GM18867 (cell line): ENCODE measurements around the gene PRR35.

Experiments
- ATAC-seq: cut with Tn5 transposase; IDR thresholded peaks from one replicate; pipeline ENCODE4 v1.9.1; 2021; ENCODE audit warnings: mild to moderate bottlenecking, moderate library complexity; ENCODE audit not compliant: unreplicated experiment

The PRR35 gene

GRCh38 chr16:527015-527903 lies 32.9 kb upstream of the PRR35 start, which contains the start of gene CAPN15:
Gene CAPN15, plus strand, starts transcription at chr16:527712. Its CDS starts 19,127 bp downstream, at chr16:546839.
- ATAC-seq = peak; percentile 63

GRCh38 chr16:528111-529011 lies 31.8 kb upstream of the PRR35 start:
- ATAC-seq = peak; percentile 8

- ATAC-seq = no peak
Observed at GRCh38 chr16:529012-529575, 31.1 kb upstream of the PRR35 start.

DNA sequence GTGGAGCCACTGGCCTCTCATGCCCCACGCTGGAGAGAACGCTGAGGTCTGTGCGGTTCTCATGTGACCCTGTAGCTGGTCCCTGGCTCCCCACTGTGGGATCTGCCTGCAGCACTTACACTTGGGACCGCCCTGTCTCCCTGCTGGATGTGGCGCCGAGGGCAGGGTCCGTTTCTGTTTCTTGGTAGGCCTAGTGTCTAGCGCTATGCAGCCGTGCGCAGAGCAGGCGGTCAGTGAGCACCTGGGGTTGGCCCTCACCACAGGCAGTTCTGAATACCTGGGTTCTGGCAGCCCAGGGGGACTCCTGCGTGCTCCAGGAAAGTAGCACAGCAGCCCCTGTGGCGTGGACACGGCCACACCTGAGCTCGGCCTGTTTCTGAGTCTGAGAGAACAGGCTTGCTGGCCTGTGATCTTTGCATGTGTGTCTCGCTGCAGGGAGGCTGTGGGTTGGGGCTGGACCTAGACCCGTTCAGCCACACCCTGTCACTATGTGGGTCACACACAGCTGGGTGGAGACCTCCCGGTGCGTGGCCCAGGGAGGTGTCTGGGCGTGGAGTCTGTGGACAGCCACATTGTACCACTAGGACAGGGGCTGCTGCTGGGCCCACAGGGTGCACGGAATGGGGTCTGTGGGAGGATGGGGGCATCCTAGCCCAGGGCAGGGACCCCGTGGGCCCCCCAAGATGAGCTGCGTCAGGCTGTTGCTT lies 29.9 kb upstream of the PRR35 start:
- no peak for ATAC-seq

DNA sequence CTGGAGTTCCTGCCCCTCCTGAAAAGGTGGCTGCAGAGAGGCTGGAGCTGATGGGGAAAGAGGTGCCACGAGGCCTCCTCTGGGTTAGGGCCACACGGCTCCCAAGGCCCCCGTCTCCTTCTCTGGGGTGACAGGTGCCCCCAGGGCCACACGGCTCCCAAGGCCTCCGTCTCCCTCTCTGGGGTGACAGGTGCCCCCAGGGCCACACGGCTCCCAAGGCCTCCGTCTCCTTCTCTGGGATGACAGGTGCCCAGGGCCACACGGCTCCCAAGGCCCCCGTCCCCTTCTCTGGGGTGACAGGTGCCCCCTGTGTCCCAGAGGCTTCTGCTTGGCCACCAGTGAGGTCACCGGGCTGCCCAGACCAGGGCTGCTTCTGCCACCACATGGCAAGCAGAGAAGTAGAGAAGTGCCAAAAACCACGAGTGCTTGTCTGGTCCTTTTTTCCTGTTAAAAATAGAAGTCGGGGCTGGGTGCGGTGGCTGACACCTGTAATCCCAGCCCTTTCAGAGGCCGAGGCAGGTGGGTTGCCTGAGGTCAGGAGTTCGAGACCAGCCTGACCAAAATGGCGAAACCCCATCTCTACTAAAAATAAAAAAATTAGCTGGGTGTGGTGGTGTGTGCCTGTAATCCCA lies 28.6 kb upstream of the PRR35 start:
- no peak for ATAC-seq

- no peak for ATAC-seq
Observed at GRCh38 chr16:533391-534123, 26.6 kb upstream of the PRR35 start.

GRCh38 chr16:534135-534534 lies 26.1 kb upstream of the PRR35 start:
- no peak for ATAC-seq

GRCh38 chr16:534856-535445 lies 25.2 kb upstream of the PRR35 start:
- no peak for ATAC-seq

DNA sequence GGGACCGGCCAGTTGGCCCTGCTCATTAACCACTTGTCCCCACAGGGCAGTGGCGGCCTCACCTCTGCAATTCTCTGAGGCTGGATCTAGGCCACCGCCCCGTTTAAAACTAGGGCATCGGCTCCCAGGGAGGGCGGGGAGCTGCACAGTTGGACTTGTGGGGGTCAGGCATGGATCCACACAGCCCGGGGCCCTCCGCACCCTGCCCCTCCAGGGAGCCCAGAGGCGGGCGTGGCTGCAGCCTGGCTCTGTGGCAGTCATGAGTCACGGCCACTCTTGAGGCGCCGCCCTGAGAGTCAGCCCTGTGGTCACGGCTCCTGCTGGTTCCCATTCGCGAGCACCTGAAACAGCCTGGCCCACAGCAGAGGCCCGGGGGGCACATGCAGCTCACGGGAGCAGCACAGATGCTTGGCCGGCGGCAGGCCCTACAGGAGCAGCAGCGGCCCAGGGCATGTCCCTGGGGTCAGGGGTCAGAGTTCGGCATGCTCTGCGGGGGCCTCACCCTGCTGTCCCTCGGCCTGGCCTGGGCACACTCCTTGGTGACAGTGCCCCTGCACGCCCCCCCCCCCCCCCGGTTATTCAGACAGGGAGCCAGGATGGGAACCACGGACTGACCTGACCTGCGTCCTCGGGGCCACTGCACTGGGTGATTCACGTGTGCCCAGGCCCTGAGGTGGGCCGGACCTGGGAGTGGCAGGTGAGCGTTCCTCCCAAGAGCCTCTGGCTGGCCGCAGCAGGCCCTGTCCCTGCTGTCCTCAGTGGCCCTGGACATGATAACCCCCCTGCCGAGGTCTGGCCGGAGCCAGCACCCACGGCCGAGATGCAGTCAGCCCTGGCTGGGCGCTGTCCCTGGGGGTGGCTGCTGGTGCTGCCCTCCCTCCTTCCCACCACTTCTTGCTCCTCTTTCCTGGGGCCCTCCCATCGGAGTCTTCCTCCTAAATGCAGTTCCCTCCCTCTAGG lies 24.5 kb upstream of the PRR35 start:
- no peak for ATAC-seq

GRCh38 chr16:536746-537145 lies 23.4 kb upstream of the PRR35 start:
- no peak for ATAC-seq

DNA sequence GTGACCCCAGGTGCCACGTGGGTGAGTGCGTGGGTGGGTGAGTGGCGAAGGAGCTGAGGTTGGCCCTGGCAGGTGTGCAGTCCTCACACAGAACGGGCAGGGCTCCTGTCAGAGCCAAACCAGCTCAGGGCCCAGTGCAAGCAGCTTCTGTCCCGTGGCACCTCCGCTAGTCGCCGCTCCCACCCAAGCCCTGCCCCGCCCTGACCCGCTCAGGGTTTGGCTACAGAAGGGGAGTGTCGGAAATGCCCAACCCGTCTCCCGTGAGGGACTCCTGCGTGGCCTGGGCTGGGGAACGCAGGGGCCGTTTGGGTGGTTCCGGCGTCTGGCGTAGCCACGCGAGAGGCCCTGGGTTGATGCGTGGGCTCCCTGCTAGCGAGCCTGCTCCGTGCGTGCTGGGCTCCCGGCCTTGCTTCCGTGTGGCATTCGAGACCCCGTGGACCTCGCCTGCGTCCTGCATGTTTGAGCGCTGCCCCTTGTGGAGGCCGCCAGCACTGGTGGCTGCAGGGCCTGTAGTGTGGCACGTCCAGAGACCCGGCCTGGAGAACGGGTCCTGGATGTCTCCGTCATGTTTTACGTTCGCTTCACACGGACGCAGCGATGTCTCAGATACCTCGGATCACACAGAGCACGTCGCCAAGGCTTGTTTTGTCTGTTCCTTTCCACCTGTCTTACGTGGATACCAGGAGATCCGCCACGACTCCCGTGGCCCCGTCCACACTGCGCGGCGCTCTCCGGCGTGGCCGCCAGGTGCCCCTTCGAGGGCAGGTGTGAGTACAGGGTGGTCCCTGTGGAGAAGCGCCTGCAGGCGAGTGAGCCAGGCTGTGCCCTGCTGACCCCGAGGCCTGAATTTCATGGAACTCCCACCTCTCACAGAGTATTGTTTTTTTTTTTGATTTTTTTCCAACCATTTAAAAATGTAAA lies 22.5 kb upstream of the PRR35 start:
- no peak for ATAC-seq

DNA sequence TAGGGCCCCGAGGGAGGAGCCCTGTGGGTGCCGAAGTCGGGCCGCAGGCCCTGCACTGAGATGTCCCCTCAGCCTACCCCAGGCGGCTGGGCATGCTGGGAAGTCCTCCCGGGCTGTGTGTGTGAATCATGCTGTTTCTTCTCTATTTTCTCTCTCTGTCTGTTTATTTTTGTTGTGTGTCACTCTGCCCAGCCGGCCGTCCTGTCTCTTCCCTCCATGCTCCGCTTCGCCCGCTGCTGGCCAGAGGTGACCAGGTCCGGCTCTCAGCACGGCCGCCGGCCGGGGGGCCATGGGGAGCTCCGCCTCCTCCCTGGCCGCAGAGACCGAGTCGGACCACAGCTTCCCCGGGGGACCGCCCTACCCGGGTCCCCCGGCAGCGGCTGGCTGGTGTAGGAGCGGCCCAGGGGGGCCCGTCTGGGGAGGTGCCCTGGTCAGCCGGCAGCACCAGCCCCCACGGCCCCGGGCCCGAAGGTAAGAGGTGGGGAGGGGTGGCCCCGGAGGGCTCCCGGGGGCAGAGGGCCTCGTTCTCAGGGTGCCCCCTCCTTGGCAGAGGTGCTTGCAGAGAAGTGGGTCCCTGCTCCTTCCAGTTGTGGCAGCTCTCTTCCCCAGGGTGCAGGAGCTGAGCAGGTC lies 20.2 kb upstream of the PRR35 start:
- ATAC-seq = no peak

DNA sequence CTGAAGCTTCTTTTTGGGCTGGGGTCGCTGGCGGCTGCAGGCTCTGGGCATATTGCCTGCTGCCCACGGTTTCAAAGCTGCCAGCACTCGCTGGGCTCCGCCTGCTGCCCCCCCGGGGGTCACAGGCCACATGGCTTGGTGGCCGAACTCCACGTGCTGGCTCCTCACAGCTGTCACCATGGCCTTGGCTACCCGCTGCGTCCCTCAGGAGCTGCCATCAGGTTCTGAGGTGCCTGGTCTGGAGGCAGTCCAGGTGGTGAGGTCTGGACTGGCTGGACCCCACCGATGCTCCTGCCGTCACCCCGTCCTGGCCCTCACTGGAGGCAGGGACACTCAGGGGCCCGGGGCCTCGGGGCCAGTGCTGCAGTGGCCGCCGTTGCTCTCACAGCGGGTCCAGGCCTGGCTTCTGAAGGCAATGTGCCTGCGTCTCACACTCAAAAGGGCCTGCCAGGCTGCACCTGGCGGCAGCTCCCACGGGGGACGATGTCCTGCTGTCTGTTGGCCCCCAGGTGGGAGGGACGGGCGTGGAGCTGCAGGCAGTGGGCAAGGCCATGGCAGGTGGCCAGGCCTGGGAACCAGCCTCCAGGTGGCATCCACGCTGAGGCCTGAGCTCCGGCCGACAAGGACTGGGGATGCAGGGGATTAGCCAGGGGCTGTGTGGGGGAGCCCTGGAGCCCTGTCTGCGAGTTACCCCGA lies 19.4 kb upstream of the PRR35 start:
- no peak for ATAC-seq

DNA sequence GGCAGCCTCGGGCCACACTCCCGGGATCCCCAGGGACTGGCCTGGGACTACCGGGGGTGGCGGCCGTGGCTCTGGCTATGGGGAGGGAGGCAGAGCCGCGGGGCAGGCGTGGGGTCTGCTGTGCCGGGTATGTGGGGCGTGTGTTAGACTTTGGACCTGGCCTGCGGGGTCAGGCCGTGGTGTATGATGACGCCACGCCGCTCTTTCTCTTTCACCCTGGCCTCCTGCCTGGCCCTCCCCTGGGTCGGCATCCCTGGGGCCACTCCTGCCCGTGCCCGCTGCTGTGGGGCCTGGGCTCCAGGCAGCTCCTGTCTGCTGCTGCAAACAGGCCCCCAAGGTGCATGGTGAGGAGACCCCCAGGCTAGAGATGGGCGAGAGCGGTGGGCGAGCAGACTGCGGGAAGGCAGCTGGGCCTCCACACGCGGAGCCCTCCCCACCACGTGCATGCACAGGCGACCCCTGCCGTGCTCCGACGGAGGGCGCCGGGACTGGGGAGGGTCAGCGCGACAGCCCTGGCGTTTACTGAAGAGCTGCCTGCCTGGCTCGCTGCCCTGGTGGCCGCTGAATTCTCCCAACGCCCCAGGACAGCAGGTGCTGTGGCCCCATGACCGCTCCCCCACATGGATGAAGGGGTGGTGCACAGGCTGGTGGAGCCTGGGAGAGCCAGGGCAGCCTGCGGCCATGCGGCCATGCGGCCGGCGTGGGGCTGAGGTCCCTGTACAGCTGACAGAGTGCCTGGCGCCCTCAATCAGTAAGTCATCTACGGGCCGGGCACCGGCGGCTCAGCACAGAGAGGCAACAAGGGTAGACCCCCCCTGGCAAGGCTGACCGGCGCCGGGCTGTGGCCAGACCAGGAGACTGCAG lies 16.7 kb upstream of the PRR35 start:
- ATAC-seq = no peak

GRCh38 chr16:544517-544916 lies 15.7 kb upstream of the PRR35 start:
- ATAC-seq = no peak
